ENCODE measurements around the gene SLC25A40. TPM values are rescaled to one million over a fixed set of nuclear protein-coding genes. Genes with fewer than 3 reads are reported as not detected.
"Not testable (repeated sequence)": the region's sequence is repeated elsewhere in the genome, so short reads cannot be mapped to it uniquely, and the experiment has no call there.

The SLC25A40 gene
- total RNA-seq, 2 experiments from 2014 or later: 34.5 to 35.0 TPM

DNA sequence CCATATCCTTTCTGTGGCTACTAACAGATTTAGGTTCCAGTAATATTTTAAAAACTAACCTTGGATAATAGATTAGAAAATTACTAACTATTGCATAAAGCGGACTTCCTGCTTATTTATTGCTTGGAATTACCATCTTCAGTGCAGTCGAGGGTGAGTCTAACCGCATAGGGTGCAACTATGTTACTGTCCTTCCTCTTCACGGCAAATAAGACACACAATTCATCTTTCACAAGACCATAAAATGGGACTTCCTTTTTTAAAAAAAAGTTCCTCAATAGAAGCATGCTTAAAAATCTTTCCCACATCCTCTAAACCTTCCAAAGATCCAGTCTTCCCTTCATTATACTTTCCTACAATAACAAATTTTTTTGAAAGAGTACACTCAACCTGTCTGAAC is 2.1 kb downstream of the SLC25A40 start:
- ChIA-PET CTCF (interaction anchor here (0.5 kb wide), 1 partner anchor 29 kb away, joined by 3 read pairs; no protein-coding TSS in a partner anchor), POLR2A (no interaction called here)

DNA sequence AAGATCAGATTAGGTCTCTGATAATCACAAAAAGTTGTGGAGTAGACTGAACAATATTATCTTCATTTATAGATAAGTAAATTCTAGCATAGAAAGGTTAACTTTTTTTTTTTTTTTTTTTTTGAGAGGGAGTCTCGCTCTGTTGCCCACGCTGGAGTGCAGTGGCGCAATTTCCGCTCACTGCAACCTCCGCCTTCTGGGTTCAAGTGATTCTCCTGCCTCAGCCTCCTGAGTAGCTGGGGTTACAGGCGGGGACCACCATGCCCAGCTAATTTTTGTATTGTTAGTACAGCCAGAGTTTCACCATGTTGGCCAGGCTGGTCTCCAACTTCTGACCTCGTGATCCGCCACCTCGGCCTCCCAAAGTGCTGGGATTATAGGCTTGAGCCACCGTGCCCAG is 2.8 kb downstream of the SLC25A40 start:
- POLR2A ChIA-PET, CTCF ChIA-PET: not testable (repeated sequence)

DNA sequence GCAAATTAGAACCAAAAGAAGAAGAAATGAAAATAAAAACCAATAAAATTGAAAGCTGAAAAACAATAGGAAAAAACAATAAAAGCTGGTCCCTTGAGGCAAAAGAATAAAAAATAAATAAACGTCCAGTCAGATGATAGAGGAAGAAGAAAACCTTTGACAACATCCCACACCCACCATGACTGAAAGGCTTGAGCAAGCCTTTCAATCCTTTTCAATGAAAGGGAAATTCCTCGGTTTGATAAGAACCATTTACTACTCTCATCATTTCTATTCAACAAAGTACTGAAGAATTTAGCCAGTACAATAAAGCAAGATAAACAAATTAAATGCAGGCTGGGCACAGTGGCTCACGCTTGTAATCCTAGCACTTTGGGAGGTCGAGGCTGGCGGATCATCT is 3.8 kb downstream of the SLC25A40 start:
- ChIA-PET POLR2A (no interaction called here), CTCF (no interaction called here)

DNA sequence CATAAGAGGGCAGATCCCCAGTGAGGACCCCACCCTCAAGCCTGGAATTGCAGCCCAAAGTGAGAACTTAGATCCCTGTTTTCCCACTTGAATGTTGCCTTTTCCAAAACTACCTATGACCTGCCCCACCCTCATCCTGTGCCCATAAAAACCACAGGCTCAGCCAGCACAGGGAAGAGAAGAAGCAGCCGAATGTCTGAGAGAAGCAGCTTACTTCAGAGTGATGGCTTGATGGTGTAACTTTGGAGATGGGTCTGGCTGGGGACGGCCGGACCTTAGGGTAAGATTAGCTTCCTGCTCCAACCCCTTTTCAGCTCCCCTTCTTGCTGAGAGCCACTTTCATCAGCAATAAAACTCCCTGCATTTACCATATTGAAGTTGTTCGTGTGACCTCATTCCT is 5.7 kb downstream of the SLC25A40 start:
- CTCF ChIA-PET: no interaction called here
- POLR2A ChIA-PET: no interaction called here

DNA sequence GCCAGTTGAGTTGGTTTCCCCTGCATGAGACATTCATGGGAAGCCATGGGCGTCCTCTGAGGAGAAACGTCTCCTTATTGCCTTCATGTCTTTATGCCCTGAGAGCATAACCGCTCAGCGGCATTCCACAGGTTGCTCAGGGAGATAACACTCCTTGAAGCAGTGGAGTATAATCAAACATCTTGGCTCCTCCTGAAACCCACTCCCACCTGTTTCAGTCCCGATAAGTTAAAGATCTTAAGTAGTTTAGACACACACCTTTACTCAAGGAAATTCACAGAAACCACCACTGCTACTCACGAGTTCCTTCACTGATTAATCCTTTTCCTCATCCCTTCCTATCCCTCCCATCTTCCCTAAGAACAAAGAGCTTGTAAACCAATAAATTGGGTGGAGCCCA is 9.6 kb downstream of the SLC25A40 start:
- POLR2A ChIA-PET, CTCF ChIA-PET: not testable (repeated sequence)

DNA sequence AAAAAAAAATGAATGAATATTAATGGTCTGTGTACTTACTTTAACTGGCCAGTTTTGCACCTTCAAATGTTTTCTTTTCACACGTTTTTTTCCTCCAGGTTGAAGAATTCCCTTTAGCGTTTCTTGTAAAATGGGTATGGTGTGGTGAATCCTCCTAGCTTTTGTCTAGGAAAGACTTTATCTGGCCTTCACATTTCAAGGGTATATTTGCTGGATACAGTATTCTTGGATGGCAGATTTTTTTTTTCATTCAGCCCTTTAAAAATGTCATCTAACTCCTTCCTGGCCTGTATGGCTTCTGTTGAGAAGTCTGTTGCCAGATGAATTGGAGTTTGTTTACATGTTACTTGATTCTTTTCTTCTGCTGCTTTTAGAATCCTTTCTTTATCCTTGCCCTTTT is 10.1 kb downstream of the SLC25A40 start:
- CTCF ChIA-PET: no interaction called here

DNA sequence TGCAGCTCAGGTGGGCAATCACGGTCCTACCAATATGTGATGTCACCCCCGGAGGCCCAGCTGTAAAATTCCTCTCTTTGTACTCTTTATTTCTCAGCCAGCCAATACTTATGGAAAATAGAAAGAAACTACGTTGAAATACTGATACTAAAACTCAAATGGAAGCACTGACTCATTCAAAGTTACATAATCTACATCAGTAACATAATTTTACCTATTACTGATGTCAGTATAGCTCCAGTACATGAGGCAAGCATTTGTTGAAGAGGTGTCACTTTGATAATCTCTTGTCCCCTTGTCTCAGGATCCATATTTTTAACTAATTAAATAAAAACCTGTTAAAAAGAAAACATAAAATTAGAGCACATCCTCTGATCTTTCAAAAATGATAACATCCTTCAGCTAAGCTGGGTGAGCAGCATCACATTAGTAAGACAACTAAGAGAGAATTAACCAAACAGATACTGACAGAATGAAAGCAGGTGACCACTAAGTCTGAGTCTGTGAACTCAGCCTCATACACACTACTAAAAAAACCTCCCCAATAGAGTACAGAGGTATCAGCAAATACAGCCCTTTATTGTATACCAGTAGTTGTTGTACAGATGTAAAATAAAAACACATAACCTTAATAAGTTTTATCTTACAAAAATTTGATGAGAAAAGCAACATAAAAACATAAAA is 17.6 kb downstream of the SLC25A40 start:
- POLR2A ChIA-PET: no interaction called here
- CTCF ChIA-PET: no interaction called here

More for the DNA sequence above, 10.1 kb downstream of the SLC25A40 start:
- POLR2A ChIA-PET: no interaction called here

DNA sequence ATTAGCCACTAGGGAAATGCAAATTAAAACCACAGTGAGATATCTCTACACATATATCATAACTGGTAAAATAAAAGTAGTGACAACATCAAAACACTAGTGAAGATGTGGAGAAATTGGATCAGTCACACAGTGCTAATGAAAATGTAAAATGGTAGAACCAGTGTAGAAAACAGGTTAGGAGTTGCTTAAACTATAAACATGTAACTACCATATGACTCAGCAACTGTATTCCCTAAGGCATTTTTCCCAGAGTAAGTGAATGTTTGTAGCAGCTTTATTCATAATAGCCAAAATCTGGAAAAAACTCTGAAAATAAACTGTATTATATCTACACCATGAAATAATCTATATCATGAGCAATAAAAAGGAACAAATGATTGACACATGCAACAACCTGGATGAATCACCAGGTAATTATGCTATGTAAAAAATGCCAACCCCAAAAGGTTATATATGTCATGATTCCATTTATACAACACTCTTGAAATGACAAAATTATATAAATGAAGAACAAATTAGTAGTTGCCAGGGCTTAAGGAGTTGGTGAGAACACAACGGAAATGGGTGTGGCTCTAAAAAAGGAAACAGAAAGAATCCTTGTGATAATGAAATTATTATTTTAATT is 22.8 kb downstream of the SLC25A40 start:
- ChIA-PET CTCF (no interaction called here), POLR2A (no interaction called here)

DNA sequence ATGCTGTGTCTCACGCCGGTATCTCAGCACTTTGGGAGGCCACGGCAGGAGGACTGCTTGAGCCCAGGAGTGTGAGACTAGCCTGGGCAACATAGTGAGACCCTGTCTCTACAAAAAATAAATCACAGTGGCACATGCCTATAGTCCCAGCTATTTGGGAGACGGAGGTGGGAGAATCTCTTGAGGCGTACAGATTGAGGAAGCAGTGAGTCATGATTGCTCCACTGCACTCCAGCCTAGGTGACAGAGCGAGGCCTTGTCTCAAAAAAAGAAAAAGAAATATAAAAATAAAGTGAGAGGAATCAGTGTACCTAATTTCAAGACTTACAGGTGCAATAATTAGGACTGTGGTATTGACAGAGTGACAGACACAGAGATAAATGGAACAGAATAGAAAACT is 23.9 kb downstream of the SLC25A40 start:
- ChIA-PET CTCF (no interaction called here), POLR2A (no interaction called here)

DNA sequence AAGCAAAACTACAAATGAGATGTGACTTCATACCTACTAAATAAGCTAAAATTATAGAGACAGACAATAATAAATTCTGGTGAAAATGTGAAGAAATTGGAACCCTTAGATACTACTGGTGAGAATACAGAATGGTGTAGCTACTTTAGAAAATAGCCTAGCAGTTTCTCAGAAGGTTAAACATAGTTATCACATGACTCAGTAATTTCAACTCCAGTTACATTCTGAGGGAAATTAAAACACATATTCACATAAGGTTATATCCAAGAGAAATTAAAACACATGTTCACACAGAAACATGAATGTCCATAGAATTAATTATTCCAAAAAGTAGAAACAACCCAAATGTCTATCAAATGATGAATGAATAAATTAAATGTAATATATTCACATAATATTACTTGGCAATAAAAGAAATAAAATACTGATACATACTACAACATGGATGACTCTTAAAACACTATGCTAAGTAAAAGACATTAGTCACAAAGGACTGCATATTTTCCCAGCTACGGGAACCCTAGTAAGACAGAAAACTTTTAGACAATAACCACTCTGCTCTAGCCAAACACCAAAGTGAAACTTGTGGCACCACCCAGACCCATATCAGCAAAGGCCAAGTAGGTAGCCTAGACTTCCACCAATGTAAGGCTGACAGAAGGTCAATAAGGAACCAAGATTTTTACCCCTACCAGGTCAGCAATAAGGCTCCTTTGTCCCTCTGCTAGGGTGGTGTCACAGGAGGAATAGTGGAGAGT is 25.1 kb downstream of the SLC25A40 start:
- POLR2A ChIA-PET: no interaction called here
- CTCF ChIA-PET: interaction anchor here (1.0 kb wide), 1 partner anchor 24 kb away, joined by 6 read pairs; no protein-coding TSS in a partner anchor

DNA sequence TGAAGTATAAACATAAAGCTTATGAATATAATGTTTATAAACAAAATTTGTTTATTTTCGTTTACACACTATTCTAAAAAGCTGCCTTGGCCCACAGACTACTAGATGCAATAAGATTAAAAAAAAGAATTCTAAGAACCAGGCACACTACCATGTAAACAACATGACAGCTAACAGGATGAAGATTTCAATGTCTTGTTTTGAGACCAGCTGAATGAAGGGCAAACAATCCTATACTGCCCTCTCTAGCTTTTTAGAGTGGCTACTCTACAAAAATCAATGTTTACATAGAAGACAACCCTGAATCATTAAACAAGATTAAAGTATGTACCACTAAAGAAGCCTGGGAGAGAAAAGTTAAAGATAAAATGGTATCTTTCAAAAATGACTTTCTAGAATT is 38.6 kb downstream of the SLC25A40 start:
- CTCF ChIA-PET: no interaction called here
- POLR2A ChIA-PET: no interaction called here

DNA sequence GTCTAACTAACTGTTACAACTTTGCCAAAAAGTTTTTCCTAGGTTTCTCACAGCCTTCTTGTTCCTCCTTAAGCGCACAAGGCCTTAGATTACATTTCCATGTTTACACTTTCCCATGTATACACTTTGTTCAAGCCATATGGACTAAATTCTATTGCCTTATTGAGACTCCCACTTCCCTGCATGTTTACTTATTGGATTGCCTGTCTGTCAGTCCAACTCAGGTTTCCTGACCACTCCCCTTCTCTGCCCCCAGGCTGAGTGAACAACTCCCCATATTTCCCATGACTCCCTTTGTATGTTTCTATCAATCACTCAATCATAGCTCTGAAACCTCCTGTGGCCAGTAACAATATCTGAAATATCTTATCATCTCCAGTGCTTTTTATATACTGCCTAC is 43.0 kb downstream of the SLC25A40 start:
- ChIA-PET POLR2A (no interaction called here), CTCF (no interaction called here)

DNA sequence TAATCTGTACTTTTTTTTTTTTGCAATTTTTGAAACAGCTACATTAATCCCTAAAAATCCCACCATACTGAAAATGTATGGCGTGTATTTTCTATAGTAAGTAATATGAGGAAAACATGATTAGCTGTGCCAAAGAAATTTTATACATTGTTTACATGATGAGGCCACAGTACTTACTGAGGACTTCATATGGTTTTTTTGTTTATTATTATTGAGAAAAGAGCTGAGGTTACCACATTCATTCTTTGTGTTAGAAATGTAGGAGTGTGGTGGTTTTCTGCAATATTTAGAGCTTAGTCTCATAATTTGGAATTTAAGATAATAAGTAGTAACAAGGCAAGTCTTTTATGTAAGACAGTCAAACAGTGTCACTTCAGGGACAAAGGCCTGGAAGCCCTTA is 45.1 kb downstream of the SLC25A40 start:
- ChIA-PET CTCF (no interaction called here), POLR2A (no interaction called here)

DNA sequence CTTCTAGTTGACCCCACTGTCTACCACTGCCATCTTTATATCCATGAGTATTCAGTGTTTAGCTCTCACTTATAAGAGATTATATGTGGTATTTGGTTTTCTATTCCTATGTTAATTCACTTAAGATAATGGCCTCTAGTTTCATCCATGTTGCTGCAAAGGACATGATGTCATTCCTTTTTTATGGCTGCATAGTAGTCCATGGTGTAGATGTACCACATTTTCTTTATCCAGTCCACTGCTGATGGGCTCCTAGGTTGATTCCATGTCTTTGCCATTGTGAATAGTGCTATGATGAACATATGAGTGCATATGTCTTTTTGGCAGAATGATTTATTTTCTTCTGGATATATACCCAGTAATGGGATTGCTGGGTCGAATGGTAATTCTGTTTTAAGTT is 47.8 kb downstream of the SLC25A40 start:
- POLR2A ChIA-PET, CTCF ChIA-PET: not testable (repeated sequence)

DNA sequence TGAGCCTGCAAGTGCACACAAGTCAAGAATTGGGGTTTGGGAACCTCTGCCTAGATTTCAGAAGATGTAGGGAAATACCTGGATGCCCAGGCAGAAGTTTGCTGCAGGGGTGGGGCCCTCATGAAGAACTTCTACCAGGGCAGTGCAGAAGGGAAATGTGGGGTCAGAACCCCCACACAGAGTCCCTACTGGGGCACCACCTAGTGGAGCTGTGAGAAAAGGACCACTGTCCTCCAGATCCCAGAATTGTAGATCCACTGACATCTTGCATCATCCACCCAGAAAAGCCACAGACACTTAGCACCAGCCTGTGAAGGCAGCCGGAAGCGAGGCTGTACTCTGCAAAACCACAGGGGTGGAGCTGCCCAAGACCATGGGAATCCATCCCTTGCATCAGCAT is 50.8 kb downstream of the SLC25A40 start:
- CTCF ChIA-PET: not testable (repeated sequence)

DNA sequence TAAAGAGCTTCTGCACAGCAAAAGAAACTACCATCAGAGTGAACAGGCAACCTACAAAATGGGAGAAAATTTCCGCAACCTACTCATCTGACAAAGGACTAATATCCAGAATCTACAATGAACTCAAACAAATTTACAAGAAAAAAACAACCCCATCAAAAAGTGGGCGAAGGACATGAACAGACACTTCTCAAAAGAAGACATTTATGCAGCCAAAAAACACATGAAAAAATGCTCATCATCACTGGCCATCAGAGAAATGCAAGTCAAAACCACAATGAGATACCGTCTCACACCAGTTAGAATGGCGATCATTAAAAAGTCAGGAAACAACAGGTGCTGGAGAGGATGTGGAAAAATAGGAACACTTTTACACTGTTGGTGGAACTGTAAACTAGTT is 54.1 kb downstream of the SLC25A40 start:
- CTCF ChIA-PET, POLR2A ChIA-PET: not testable (repeated sequence)

More for the DNA sequence above, 50.8 kb downstream of the SLC25A40 start:
- POLR2A ChIA-PET: not testable (repeated sequence)

DNA sequence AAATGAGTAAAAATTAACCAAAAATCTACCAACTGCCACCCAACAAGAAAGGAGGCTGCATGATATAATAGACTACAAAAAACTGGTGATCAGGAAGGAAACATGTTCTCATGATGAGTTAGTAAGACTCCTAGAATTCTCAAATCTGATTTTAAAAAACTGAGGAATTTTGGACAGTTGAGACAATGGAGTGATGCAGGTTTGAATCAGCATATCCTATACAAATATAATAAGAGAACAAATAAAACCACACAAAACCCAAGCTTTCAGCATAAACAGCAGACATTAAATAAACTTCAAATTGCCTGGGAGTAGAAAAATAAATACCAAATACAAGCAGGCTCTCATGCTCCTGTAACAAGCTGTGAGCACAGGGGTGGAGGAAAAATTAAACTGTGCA is 57.8 kb downstream of the SLC25A40 start:
- ChIA-PET CTCF (no interaction called here), POLR2A (no interaction called here)

DNA sequence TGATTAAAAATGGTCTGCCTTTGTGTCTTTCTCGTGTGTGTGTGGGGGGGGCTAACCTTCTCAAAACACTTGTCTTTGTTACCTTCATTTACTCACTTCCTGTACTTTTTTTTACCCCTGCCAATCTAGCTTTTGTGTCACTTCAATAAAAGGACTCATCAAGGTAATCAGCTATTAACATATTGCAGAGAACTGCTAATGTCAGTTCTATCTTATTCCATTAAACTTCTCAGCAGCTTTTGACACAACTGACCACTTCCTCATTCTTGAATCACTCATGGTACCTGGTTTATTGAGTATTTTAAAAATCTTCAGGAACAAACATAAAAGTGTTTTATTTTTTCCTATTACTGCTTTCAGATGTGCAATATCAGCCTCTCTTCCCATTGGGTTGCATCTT is 59.8 kb downstream of the SLC25A40 start:
- CTCF ChIA-PET: no interaction called here
- POLR2A ChIA-PET: no interaction called here

DNA sequence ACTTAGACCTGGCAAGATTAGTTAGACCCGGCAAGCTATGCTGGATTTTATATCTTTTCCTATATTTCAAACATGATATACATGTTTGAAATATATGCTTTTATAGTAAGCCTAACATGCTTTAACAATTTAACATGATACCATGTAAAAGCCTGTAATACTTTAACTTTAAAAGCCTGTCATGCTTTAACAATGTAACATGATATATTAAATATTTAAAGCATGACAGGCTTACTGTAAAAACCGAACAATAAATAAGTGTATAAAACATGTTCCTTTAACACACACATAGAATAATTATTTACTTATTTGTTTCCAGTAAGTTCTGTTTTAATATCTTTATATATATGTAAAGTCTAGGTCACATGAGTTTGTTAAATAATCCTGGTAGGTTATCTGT is 65.4 kb downstream of the SLC25A40 start:
- CTCF ChIA-PET: no interaction called here
- POLR2A ChIA-PET: no interaction called here

DNA sequence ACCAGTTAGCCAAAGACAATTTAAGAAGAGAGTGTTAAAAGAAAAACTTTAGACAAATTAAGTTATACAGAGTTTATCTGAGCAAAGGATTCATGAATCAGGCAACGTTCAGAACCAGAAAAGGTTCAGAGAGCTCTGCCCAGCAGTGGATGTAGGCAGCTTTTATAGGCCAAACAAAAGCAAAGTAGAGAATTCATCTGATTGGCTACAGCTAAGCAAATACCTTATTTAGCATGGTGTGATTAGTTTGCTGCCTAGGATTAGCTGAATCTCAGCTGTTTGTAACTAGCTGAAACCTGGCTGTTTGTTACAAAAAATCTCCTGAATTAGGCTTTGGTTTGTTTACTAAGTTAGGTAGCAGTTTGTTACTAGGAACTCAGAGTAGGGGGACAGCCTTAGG is 66.0 kb downstream of the SLC25A40 start:
- POLR2A ChIA-PET: interaction anchor here (0.7 kb wide), 1 partner anchor 213 kb away, joined by 3 read pairs; no protein-coding TSS in a partner anchor
- CTCF ChIA-PET: no interaction called here

DNA sequence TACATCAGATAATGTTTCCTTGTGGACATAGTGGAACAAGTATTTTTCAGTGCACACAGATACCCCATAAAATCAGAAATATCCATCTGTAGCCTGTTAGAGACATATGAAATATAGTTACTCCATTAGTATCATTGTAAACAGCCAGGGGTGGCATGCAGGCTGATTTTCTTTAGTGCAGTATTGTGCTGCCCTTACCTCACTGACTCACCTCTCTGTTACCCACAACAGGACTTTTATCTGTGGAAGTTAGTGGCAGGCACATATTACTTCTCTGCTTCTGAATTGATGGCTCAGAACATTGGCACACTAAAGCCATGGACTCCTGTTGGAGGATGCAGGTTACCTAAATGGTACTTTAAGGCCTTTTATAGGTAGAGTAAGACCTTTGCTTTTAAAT is 70.0 kb downstream of the SLC25A40 start:
- CTCF ChIA-PET: no interaction called here

More for the DNA sequence above, 70.0 kb downstream of the SLC25A40 start:
- POLR2A ChIA-PET: no interaction called here
